HCEC 1CT (cell line): ENCODE data around the gene NT5C1A.

ENCODE experiments used
- DNase-seq: peaks from one replicate; pipeline ENCODE4 v3.0.0-alpha.2; 2017

Gene NT5C1A

GRCh38 chr1:39671793-39672550, at the start of gene NT5C1A:
Gene NT5C1A (minus strand): TSS chr1:39672107. CDS start chr1:39672038, 69 bp downstream.
- no peak for DNase-seq

- DNase-seq: no peak
Measured at GRCh38 chr1:39721664-39722063, 49.8 kb upstream of the NT5C1A start.

- DNase-seq: peak; percentile 62
Measured at GRCh38 chr1:39720094-39720999, 48.4 kb upstream of the NT5C1A start.

- no peak for DNase-seq
Measured at GRCh38 chr1:39717809-39718208, 45.9 kb upstream of the NT5C1A start.

GRCh38 chr1:39713557-39713956, 41.6 kb upstream of the NT5C1A start:
- no peak for DNase-seq

GRCh38 chr1:39711966-39712340, 40.0 kb upstream of the NT5C1A start:
- DNase-seq: no peak

- DNase-seq: no peak
Measured at GRCh38 chr1:39711104-39711965, 39.4 kb upstream of the NT5C1A start.

GRCh38 chr1:39707506-39707905, 35.6 kb upstream of the NT5C1A start:
- no peak for DNase-seq

- DNase-seq: no peak
Measured at GRCh38 chr1:39704757-39705156, 32.9 kb upstream of the NT5C1A start.

- DNase-seq: no peak
Measured at GRCh38 chr1:39701049-39701439, 29.1 kb upstream of the NT5C1A start.

- DNase-seq: no peak
Measured at GRCh38 chr1:39700348-39700747, 28.4 kb upstream of the NT5C1A start.

- DNase-seq: no peak
Measured at GRCh38 chr1:39699419-39699818, 27.5 kb upstream of the NT5C1A start.

- no peak for DNase-seq
Measured at GRCh38 chr1:39698568-39698967, 26.7 kb upstream of the NT5C1A start.

- no peak for DNase-seq
Measured at GRCh38 chr1:39696448-39696847, 24.5 kb upstream of the NT5C1A start.

GRCh38 chr1:39695016-39695415, 23.1 kb upstream of the NT5C1A start:
- no peak for DNase-seq

- DNase-seq: no peak
Measured at GRCh38 chr1:39694026-39694425, 22.1 kb upstream of the NT5C1A start.

GRCh38 chr1:39692152-39693074, 20.5 kb upstream of the NT5C1A start:
- no peak for DNase-seq

GRCh38 chr1:39691383-39692151, 19.7 kb upstream of the NT5C1A start, which contains the start of gene HPCAL4:
Gene HPCAL4 (minus strand): TSS chr1:39691433. CDS start chr1:39684603, 6,830 bp downstream.
- no peak for DNase-seq

GRCh38 chr1:39690794-39691382, 19.0 kb upstream of the NT5C1A start:
- DNase-seq: no peak

- no peak for DNase-seq
Measured at GRCh38 chr1:39690225-39690624, 18.3 kb upstream of the NT5C1A start.

GRCh38 chr1:39689635-39690034, 17.7 kb upstream of the NT5C1A start:
- DNase-seq: no peak
